Fibroblast of lung (primary cell): Measurements from ENCODE around the gene MYO3B.

Experiments
- EZH2 ChIP-seq: IDR thresholded peaks from 2 replicates; pipeline ENCODE4 v1.5.1; 2012; ENCODE audit warnings: low read length, control low read depth, mild to moderate bottlenecking; ENCODE audit errors: missing control alignments
- TF ChIP-seq, protein P1 (sequence below), 2 donors: IDR thresholded peaks in 1 of 2; conservative IDR thresholded peaks in 1 of 2; 1 replicate in 1 of 2; 2 replicates in 1 of 2; pipeline ENCODE4 v1.5.1; 2011 to 2012; ENCODE audit warnings: low read length in 2 of 2, control low read depth in 1 of 2, inconsistent platforms in 1 of 2, low read depth in 1 of 2, mild to moderate bottlenecking in 1 of 2

DNA sequence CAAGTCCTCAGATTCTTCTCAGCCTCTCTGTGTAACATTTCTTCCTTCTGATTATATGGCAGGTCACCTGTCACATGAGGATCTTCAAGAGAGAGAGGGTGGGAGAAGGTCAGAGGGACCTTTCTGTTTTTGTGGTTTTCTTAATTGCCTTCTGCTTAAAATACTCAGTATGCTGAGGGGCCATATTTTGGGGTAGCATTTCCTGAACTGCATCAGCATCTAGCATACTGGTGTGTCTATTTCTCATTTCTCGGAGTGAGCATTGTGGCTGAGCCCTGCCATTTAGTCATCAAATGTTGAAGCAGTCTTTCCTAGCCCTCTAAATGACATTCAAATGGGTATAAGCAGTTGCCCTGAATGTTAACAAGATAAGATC lies 162.7 kb downstream of the MYO3B start:
- TF ChIP-seq, protein P1, sequence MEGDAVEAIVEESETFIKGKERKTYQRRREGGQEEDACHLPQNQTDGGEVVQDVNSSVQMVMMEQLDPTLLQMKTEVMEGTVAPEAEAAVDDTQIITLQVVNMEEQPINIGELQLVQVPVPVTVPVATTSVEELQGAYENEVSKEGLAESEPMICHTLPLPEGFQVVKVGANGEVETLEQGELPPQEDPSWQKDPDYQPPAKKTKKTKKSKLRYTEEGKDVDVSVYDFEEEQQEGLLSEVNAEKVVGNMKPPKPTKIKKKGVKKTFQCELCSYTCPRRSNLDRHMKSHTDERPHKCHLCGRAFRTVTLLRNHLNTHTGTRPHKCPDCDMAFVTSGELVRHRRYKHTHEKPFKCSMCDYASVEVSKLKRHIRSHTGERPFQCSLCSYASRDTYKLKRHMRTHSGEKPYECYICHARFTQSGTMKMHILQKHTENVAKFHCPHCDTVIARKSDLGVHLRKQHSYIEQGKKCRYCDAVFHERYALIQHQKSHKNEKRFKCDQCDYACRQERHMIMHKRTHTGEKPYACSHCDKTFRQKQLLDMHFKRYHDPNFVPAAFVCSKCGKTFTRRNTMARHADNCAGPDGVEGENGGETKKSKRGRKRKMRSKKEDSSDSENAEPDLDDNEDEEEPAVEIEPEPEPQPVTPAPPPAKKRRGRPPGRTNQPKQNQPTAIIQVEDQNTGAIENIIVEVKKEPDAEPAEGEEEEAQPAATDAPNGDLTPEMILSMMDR (conservative IDR thresholded peaks at IDR 0.05 in 1 of 2, IDR thresholded peaks at IDR 0.05 in 1 of 2; ENCODE audit: low read depth in 1 of 2, low read length in 2 of 2) = no peak
- no peak for TF ChIP-seq EZH2
